Urothelium cell line (cell line): ENCODE data around the gene CCT6B.
A peak's percentile ranks its signal among the peaks of the same experiment; 100 is the strongest.
"Not testable (repeated sequence)": the region's sequence is repeated elsewhere in the genome, so short reads cannot be mapped to it uniquely, and the experiment has no call there.

Experiments used
- DNase-seq: peaks from one replicate; pipeline ENCODE4 v3.0.0; 2011; ENCODE audit warnings: low spot score, mixed read lengths
- FAIRE-seq: peaks from 2 replicates; lab custom pipeline; 2011; peaks lifted over from hg19 to GRCh38; lab: Jason Lieb, UNC

The CCT6B gene, protein sequence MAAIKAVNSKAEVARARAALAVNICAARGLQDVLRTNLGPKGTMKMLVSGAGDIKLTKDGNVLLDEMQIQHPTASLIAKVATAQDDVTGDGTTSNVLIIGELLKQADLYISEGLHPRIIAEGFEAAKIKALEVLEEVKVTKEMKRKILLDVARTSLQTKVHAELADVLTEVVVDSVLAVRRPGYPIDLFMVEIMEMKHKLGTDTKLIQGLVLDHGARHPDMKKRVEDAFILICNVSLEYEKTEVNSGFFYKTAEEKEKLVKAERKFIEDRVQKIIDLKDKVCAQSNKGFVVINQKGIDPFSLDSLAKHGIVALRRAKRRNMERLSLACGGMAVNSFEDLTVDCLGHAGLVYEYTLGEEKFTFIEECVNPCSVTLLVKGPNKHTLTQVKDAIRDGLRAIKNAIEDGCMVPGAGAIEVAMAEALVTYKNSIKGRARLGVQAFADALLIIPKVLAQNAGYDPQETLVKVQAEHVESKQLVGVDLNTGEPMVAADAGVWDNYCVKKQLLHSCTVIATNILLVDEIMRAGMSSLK

DNA sequence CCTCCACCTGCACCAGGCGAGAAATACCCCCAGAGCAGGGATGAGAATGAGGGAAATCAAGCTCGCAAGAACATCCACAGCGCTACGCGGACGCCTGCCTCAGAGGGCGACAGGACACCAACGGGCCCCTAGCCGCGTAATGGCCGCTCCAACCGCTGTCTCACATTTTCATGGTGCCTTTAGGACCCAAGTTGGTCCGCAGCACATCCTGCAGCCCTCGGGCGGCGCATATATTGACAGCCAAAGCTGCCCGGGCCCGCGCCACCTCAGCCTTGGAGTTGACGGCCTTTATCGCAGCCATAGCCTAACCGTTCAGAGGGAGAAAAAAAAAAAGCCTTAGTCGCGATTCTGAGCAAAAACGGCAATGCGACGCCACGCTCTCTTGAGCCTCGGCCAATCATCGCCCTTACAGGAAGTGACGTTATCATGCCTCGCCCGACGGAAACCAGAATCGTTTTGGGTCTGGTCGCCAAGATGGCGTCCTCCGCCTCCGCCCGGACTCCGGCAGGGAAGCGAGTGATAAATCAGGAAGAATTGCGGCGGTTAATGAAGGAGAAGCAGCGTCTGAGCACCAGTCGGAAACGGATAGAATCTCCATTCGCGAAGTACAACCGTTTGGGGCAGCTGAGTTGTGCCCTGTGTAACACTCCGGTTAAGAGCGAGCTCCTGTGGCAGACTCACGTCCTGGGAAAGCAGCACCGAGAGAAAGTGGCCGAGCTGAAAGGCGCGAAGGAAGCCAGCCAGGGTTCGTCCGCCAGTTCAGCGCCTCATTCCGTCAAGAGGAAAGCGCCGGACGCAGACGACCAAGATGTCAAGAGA, at the start of gene CCT6B, which contains the start of gene ZNF830:
Gene CCT6B, minus strand, starts transcription at position 368 of the 819 bp plus-strand sequence. Its CDS starts 67 bp downstream, at position 301.
Gene ZNF830, plus strand, starts transcription at position 448 of the 819 bp plus-strand sequence. Its CDS starts 27 bp downstream, at position 475.
- FAIRE-seq (peak; percentile 63), DNase-seq (peak; percentile 95)

DNA sequence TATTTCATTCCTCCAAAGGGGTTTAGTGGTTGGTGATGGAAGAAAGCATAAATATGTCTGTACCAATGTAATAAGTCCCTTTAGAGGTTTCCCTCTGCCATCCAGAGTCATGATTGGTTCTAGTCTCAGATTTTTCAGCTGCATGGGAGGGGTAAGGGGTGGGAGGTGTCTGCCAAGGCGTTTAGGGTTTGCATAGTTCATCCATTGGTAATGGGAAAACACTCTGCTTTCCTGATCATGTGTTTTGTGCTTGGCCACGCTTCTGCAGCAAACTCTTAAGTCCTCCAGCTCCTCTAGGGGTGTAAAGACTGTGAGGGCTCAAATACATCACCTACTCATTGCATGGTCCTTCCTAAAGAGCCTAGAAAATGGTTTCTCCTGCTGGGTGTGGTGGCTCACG, 48.8 kb upstream of the CCT6B start:
- DNase-seq = no peak
- FAIRE-seq = no peak

DNA sequence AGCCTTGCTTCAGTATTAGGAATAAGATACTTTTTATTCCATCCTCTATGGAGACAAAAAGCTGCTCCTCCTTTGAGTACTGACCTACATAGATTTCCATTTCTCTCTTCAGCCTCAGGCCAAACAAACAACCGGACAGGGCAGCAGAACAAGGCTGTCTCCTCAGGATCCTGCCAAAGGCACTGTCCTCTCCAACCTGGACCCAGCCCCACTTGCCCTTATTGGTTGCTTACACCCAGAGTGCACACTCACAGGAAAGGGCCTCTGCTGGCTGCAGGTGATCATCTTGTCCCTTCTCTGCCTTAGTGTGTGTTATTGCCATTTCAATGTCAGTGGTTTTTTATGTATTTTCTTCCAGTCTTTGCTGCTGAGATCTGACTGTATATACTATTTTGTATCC, 45.7 kb upstream of the CCT6B start:
- DNase-seq (no peak), FAIRE-seq (no peak)

DNA sequence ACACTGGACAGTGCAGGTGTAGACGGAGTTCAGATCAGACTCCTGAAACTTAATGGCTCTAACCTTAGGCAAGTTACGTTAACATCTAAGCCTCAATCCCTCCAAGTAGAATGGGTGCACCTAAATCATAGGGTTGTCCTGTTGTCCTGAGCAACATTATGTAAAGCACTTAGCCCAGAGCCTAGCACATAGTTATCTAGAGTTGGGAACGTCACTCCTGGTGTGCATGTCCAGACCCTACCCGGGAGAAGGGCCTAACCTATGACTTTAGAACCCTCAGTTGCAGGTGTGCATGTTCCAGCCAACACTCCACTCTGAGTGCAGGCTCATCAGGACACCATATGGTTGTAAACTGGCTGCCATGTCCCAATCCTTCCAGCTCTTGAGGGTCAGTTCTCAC, 45.1 kb upstream of the CCT6B start:
- FAIRE-seq (no peak), DNase-seq (no peak)

DNA sequence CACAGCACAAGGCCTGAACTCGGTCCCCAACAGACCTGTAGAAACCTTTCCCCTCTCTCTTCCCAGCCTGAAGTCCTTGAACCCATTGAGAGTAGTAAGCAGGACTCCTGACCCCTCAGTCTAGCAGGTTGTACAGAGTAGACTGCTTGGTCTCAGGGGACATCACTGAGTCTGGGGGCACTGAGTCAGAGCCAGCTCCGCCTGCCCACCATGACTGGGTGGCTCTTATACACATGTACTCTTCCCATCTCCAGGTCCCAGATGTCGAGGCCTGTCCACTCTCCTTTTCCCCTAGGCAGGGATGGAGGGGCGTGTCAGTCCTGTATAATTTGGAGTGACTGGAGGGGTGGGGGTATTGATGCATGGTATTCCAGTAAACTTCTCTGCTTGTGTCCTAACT, 42.5 kb upstream of the CCT6B start:
- DNase-seq (no peak), FAIRE-seq (no peak)

DNA sequence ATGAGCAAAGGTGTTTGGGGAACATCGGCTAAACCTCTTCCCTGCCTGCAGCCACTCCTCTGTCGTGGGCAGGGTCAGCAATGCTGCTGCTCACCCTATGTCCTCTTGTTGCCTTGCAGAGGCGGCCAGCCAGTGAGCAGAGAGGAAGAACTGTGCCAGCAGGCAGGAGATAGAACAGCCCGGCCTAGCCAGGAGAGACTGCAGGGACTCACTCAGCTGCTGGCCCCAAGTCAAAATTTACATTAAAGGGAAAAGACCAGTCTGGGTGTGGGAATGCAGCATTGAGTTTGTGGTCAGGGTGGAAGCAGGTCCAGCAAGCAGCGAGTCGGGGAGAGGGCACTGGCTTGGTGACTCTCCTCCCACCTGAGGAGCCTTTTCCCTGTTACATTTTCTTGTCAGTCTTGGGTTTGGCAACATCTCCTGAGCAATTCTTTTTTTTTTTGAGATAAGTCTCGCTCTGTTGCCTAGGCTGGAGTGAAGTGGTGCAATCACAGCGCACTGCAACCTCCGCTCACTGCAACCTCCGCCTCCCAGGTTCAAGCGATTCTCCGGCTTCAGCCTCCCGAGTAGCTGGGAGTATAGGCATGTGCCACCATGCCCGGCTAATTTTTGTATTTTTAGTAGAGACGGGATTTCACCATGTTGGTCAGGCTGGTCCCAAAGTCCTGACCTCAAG, 41.8 kb upstream of the CCT6B start:
- no peak for DNase-seq

DNA sequence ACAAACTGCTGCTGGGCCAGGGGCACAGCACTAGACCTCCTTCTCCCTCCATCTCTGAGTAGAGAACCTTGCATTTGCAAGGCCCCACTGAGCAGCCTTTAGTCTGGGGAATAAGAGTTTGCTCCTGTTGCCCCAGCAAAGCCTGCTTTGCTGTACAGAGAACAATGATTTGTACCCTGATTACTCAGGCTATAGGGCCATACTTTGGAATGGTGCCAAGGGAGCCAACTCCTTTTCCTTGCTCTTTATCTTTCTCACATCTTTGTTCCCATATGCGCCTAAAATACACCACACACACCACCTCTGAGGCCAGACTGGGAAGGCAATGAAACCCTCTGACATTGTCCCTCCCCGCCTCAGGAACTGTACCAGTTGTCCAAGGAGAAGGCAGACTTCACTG, 40.3 kb upstream of the CCT6B start:
- FAIRE-seq (no peak), DNase-seq (no peak)

More for the DNA sequence above, 41.8 kb upstream of the CCT6B start:
- FAIRE-seq = no peak

DNA sequence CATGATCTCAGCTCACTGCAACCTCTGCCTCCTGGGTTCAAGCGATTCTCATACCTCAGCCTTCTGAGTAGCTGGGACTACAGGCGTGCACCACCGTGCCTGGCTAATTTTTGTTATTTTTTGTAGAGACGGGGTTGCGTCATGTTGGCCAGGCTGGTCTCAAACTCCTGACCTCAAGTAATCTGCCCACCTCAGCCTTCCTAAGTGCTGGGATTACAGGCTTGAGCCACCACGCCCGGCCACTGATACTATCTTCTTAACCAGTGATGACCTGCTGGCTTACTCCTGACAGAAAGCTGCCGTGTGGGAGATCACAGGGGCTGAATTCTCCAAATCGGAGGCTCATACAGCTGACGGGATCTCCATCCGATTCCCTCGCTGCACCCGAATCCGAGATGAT, 39.7 kb upstream of the CCT6B start:
- FAIRE-seq, DNase-seq: not testable (repeated sequence)

DNA sequence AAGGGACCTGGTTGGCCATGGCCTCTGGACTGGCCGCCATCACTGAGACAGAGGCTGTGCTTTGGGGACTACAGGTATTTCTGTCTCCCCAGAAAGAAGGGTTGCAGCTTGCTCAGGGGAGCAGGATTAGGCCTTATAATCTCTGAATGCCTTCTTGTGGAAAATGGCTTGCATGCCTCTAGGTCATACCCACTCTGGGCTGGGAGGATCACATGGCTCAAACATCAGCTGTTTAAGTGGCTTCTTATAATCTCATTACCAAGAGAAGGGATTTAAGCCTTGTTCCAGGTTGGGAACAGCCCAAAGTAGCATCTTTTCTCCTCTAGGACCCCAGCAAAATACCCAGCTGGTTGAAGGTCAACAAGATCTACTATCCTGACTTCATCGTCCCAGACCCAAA, 38.2 kb upstream of the CCT6B start:
- DNase-seq (no peak), FAIRE-seq (no peak)

DNA sequence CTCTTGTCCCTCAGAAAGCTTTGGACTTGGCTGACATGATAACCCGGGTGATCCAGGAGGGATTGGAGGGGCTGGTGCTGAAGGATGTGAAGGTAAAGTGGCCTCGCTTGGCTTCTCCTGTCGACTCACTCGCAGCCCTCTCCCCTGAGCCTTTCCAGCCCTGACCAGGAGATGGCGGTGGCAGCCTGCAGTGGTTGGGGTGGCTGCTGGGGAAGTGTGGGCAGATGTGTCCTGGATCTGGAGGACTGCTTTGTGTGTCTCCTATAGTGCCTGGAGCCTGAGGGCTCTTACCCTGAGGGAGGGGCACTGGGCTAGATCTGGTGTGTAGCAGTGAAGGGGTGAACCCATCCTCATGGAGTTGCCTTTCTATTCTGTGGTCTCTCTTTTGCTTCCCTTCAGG, 36.9 kb upstream of the CCT6B start:
- peak; percentile 37 for FAIRE-seq
- peak; percentile 58 for DNase-seq

DNA sequence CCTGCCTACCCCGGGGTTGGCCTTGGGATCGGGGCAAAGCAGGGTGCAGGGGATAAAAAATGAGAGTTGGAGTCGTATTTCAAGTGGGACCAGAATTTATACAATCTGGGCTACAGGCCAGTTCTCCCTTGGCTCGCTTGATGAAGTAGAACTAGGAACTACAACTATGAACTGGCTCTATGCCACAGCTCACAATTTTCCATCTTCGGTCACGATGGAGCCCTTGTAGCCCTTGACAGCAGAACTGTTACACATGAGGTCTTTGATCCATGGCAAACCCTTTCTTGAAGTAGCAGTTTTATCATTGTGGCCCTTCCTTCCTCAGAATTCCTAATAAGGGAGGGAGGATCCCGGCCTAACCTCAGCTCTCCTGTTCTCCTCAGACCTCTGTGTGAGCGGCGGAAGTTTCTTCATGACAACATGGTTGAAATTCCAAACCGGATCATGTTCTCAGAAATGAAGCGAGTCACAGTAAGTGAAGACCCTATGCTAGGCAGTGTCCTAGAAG, 36.1 kb upstream of the CCT6B start:
- no peak for DNase-seq
- no peak for FAIRE-seq

DNA sequence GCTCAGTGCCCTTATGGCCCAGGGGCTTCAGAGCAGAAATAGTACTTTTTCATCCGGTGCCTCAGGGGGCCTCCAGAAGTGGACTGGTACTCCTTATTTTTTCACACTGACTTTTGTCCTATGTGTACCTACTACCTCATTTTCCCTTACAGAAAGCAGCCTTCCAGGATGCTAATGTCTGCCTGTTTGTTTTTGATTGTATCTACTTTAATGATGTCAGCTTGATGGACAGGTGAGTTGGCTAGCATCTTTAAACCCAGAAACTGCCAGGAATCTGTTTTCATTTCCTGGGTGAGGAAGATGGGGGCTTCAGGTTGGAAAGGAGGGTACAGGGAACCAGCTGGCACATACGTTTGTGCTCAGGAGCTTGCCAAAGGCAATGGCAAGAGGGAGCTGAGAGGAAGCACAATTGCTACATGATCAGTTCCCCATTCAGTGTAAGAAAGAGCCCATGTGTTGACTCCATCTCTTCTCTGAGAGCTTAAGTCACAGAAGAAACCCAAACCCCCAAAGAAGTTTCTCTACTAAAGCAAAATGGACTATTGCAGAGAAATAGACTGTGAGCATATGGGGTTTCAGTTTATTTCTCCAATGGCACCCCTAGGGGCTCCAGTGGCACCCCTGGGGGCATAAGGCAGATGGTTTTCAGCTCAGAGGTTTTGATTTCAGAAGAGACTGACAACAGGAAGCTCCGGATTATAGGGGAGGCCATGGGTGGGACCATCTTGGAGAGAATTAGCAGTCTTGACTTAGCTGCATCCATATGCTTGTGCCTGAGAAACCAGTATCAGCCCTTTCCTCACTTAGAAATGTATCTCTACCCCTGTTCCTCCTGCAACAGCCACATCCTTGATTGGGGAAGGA, 35.4 kb upstream of the CCT6B start:
- FAIRE-seq (no peak), DNase-seq (no peak)

DNA sequence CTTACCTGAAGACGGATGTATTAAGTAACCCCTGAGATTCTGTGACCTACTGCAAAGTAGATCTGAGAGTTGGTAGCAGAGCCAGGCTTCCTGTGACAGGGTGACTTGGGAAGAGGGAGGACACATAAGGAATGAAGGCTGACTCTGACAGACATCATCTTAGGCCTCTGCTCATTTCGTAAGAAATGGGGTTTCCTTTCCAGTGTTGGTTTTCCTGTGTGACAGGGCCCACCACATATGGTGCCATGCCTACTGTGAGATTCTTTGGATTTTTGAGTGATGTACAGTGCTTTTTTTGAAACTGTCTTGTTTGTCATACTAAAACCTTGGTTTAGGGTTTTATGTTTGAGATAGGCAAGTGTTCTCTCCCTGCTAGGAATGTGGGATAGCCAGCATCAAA, 31.8 kb upstream of the CCT6B start:
- DNase-seq = no peak
- no peak for FAIRE-seq

DNA sequence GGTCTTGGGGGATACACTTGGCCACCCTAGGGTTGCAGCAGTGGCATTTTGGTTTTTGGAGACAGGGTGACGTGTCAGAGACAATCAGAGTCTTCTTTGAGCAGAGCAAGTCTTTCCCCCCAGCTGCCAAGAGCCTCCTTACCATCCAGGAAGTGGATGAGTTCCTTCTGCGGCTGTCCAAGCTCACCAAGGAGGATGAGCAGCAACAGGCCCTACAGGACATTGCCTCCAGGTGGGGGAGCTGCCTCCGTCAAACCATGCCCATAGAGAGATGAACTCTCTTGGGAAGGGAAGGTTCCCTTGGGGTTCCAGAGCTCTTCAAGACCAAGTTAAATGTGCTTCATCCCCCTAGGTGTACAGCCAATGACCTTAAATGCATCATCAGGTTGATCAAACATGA, 30.3 kb upstream of the CCT6B start:
- DNase-seq (no peak), FAIRE-seq (no peak)

DNA sequence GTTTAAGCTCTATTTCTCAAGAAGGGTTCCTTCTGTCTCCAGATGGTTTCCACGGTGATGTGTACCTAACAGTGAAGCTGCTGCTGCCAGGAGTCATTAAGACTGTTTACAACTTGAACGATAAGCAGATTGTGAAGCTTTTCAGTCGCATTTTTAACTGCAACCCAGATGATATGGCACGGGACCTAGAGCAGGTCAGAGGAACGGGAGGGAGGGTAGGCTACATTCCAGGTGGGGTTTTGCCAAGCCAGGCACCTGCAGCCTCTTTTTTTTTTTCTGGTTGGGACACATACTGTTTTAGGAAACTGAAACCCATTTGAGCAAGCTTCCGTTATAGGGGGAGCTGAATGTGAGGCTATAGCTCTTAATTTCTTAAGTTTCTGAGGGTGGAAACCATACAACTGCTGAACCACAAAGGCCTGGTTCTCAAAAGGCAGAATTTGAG, 29.7 kb upstream of the CCT6B start:
- no peak for DNase-seq
- no peak for FAIRE-seq

DNA sequence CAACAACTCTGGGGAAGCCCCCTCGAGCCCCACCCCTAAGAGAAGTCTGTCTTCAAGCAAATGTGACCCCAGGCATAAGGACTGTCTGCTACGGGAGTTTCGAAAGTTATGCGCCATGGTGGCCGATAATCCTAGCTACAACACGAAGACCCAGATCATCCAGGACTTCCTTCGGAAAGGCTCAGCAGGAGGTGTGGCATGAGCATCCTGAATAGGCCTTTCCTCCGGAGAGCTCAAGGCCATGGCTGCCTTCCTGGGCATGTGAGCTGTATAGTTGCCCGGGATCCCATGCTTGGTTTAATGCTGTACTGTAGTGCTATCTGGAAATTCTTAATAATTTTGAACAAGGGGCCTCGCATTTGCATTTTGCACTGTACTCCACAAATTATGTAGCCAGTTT, 28.2 kb upstream of the CCT6B start:
- FAIRE-seq (no peak), DNase-seq (no peak)

DNA sequence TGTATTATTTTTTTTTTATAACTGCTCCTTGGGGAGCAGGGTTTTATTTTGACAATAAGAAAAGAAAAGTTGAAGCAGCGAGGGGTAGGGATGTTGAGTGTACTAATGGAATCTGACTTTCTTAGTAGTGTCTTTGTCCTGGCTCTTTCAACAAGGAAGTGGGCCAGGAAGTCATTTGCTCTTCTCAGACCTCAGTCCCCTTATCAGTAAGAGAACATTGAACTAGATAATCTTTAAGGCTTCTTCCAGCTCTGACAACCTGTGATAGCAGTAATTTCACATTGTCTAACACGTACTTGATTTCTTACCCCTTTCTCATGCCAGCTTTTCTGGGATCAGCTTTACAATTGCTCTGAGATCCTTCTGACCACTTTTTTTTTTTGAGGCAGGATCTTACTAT, 27.4 kb upstream of the CCT6B start:
- no peak for FAIRE-seq

DNA sequence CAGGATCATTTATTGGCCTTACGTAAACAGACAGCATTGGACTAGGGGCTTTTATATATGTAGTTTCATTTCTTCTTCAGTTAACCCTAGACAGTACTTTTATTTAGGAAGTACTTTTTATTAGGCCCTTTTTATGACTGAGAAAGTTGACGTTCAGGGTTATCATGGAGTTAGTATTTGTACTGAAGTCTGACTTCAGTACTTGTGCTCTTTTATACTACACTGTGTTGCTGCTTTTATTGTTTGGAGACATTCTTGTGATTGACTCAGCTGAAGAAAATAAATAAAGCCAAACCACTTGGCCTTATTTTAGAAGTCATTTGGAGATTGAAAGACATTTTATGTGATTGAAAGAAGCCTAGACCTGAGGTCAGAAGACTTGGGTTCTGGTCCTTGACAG, 26.0 kb upstream of the CCT6B start:
- DNase-seq = no peak
- no peak for FAIRE-seq

More for the DNA sequence above, 27.4 kb upstream of the CCT6B start:
- no peak for DNase-seq

DNA sequence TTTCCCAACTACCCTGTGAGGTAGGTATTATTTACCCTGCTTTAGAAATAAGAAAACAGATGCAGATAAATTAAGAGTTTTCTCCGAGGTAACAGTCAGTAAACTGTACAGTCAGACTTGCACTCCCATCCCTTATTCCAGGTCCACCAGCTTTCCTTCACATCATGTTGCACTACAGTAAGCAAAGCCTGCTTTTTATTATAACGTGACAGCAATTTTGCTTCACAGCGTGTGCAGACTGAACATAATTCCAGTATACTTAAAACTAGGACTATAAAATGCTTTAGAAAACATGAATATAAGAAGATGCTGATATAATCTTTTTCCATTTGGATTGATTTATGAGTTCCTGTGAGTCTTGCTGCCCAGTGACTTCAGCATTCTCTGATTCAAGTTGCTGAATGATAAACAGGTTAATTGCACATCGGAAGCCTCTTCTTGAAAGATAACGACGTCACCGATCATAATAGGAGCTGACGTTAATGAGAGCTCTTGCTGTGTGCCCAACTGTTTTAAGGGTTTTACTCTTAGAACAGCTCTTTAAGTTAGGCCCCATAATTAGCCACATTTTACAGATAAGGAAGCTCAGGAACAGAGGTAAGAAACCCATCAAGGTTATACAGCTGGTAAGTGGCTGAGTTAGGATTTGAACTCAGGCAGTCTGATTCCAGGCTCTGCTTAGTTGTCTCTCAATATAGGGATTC, 20.4 kb upstream of the CCT6B start:
- FAIRE-seq (no peak), DNase-seq (no peak)
